Stimulated activated naive CD8-positive, alpha-beta T cell treated with anti-CD3 and anti-CD28 coated beads, Interleukin-15, Interleukin-2, amounts not matched to agents 100 U/mL and 50 U/mL, for 24 hours (primary cell): Measurements from ENCODE around the gene EFHC1.
A peak's percentile ranks its signal among the peaks of the same experiment; 100 is the strongest.

Source experiments
- ATAC-seq: fragments of 150-1000 bp; cut with Tn5 transposase; one replicate; pipeline ENCODE4 v1.10.0; 2021
- DNase-seq: peaks from one replicate; pipeline ENCODE4 v3.0.0; 2021

EFHC1 gene

DNA sequence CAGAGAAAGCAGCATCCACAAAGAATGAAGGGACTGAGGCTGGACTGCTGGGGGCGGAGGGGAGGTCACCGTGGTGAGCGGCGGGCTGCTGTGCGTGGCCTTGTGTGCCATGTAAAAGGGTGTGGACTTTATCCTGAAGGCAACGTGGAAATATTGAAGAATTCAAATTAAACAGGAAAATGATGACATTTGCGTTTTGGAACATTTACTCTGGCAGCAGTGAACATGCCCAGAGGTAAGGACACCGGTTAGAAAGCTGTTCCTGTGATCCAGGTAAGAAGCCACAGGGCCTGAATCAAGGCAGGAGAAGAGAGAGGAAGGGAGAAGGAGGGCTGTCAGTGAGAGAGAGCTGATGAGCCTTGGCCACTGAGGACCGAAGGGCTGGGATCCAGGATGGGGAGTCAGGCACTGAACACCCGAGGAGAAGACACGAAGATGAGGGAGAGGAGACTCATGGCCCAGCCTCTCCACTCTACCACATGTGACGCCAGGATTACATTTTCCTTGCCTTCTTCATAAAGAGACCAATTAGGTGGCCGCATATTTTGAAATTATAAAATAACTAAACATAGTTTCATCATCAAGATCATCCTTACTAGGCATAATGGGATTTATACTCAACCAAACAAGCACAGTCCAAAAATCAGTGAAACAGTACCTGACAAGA, 98.3 kb downstream of the EFHC1 start:
- no peak for ATAC-seq

GRCh38 chr6:52519618-52520017, 99.5 kb downstream of the EFHC1 start:
- ATAC-seq, result no peak

More for the DNA sequence above, 98.3 kb downstream of the EFHC1 start:
- DNase-seq, result no peak

DNA sequence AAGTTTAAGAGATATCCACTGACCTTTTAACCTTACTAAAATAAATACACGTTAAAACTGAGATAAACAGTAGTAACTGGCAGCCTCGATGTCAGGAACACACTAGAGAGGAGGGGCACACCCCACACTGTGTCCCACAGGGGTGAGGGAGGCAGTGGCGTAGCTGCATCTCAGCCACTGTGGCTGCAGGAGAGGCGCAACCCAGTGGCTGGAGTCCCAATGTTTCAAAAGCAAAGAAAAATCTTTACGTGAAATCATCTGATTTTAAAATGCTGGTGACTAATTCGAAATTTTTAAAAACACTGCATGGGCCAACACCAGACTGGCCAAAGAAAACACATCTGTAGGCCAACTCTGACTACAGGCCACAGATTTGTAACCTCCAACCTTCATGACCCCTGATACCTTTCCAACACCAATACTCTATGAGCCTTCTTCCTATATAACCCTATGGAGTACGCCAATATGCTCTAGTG, 102.0 kb downstream of the EFHC1 start:
- DNase-seq, result no peak

More at GRCh38 chr6:52519618-52520017, 99.5 kb downstream of the EFHC1 start:
- DNase-seq, result no peak

DNA sequence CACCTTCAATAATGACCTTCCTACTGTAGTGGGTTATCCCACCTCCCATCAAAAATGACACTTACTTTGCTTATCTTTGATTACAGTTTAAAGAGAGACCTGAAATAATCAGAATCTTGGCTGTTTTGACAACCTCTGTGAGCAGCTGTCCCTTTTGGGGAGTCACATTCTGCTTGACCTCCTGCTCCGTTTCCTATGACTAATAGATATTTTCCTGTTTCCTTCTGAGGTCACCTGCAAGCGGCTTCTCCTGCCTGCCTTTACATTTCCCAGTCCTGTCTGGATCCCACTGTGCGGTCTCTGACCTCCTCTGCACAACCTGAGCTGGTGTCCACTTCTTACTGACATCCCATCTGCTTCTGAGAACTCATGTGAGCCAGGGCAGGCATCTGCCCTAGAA, 102.5 kb downstream of the EFHC1 start:
- ATAC-seq (no peak), DNase-seq (no peak)

More for the DNA sequence above, 102.0 kb downstream of the EFHC1 start:
- no peak for ATAC-seq

DNA sequence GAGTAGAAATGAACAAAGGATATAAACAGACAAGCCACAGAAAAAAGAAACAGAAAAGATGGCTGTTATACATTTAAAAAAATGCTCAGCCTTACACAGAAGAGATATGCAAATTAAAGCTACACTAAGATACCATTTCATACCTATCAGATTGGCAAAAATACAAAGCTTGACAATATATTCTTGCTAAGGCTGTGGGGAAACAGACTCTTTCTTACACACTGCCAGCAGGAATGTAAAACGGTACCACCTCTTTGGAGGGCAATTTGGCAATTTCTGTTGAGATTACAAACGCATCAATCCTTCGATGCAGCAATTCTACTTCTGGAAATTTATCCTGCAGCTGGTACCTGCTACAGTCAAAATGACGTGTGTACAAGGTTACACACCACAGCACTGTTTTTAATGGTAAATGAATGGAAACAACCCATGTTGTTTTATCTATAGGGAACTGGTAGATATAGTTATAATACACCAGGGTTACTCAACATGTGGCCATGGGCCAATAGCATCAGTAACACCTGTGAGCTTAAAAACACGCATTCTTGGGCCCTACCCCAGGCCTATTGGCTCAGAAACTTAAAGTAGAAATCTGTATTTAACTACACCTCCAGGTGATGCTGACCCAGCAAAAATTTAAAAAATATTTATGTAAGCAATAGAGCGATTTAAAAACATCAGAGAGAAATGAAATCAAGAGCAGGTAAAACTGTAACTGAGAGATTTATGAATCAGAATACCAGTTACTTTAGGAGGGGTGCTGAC, 103.4 kb downstream of the EFHC1 start:
- ATAC-seq, result no peak

DNA sequence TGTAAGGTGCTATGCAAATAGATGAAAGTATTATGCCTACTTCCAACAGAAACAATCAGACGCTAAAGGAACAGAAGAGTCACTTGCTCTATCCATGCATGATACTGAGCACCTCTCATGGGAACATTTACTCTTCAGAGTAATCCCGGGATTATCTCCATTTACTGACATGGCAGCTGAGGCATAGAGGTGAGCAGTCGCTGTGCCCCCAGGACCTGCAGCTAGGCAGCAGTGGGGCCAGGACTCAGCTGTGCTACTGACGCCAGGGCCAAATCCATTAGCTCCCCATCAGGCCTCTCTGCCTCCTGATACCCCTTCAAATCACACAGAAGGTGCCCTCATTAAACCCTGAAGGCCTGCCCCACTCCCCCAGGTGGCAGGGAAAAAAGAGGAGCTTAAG, 104.8 kb downstream of the EFHC1 start:
- DNase-seq (no peak), ATAC-seq (no peak)

More for the DNA sequence above, 103.4 kb downstream of the EFHC1 start:
- no peak for DNase-seq

DNA sequence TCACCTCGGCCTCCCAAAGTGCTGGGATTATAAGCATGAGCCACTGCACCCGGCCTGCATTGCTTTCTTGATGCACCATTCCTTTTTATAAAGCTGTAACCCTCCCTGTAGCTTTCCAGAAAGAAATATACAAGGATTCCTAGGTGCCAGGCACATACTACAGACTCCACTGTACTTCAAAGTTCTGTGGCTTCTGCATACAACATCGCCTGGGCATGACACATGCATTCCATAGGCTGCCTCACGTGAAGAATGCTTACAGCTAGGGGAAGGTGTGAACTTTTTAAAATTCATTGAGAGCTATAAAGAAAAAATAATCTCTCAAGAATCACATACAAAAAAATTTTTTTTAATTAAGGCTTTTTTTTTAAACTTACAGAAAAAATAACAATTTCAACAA, 106.5 kb downstream of the EFHC1 start:
- DNase-seq (no peak), ATAC-seq (no peak)

DNA sequence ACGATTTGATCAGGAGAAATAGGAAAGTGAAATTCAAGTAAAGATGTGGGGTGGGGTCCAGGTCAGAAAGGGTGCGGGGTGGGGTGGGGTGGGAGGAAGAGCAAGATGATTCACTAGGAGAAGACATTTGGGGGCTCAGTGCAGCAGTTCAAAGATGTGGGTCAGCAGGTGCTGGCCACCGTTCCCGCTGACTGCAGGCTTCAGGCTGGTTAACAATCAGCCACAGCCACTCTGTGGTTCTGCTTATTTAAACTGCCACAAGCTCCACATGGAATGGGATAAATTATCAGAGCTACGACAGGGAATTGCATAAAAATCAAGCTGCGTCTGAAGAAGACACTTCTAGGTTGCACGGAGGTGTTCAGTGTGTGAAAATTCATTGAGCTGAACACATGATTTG, 107.3 kb downstream of the EFHC1 start:
- ATAC-seq (no peak), DNase-seq (no peak)

DNA sequence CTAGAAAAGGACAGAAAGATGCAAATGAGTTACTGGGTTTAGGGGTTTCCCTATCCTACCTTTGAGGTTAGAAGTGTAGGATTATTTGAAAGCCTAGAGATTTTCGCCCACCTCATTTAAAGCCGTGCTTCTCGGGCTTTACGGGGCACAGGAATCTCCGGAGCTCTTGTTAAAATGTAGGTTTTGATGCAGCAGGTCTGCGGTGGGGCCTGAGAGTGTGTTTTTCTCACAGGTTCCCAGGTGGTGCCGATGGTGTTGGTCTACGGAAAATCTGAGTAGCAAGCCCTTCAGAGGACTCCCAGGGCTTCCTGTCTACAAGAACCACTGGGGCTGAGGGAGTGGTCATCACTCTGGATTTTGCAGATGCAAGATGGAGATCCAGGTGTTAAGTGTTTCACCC, 109.2 kb downstream of the EFHC1 start:
- ATAC-seq, result peak; percentile 19
- no peak for DNase-seq

DNA sequence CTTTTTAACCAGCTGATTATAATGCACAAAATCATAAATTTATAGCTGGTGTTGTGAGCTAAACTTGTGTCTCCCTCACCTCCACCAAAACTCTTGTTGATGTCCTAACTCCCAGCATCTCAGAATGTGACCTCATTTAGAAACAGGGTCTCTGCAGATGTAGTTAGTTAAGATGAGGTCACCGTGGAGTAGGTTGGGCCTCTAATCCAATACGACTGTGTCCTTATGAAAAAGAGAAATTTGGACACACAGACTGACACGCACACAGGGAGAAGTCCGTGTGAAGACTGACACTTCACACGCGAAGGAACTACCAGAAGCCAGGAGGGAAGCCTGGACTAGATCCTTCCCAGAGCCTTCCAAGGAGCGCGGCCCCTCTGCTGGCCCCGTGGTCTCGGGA, 110.2 kb downstream of the EFHC1 start:
- no peak for ATAC-seq
- DNase-seq, result no peak

DNA sequence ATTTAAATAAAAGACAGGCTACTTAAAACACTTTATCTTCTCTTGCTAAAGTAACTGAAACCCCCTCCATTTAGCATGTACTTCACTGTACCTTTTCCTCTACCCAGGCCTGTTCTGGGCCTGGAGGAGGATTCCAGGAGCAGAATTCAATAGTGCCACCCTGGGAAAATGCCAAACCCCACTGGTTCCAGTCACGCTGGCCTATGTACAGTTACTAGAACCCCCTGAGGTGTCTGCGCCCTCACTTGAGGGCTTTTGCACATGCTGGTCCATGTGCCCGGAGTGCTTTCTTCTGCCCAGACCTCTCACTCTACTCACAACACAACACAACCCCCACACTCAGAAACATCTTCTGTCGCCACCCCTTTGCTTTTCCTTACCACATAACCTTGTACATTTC, 111.3 kb downstream of the EFHC1 start:
- ATAC-seq (no peak), DNase-seq (no peak)

DNA sequence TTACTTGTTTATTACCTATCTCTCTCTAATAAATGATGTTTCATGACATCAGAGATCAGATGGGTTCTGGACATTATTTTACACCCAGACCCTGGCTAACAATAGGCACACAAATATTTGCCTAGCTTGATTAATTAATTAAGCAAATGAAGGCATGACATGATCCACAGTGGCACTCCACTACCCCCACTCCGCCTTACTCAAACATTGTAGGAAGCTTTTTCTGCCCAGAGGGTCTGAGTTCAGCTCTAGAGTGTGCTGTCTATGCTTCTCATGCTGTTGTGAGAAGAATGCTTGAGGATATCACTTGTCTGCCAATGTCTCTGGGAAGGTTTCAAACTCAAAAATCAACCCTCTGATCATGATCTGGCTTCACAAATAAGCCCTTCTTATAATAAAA, 111.7 kb downstream of the EFHC1 start:
- no peak for ATAC-seq
- no peak for DNase-seq

GRCh38 chr6:52532457-52532856, 112.3 kb downstream of the EFHC1 start:
- ATAC-seq (no peak), DNase-seq (no peak)

DNA sequence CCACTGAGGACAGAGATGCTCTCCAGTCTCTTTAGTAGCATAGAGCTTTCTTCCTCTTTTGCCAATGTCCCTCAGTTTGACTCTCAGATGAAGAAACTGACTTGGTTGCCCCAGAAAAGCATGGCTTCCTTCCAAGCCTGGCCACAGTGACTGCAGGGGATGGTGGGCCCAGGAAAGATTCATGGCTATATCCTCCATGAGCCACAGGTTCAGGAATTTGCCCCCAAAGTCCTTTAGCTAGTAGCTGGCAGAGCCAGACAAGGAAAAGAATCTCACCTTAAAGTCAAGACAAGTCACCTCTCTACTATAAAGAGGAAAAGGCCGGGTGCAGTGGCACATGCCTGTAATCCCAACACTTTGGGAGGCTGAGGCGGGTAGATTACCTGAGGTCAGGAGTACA, 113.3 kb downstream of the EFHC1 start:
- DNase-seq (no peak), ATAC-seq (no peak)

- no peak for DNase-seq
Measured at GRCh38 chr6:52534363-52534762, 114.2 kb downstream of the EFHC1 start.

GRCh38 chr6:52534966-52535390, 114.8 kb downstream of the EFHC1 start:
- ATAC-seq (peak; percentile 79), DNase-seq (peak; percentile 45)

More at GRCh38 chr6:52534363-52534762, 114.2 kb downstream of the EFHC1 start:
- ATAC-seq, result no peak

GRCh38 chr6:52535711-52536423, 115.7 kb downstream of the EFHC1 start:
- no peak for ATAC-seq
- DNase-seq, result no peak

- no peak for ATAC-seq
- no peak for DNase-seq
Measured at GRCh38 chr6:52536424-52536916, 116.3 kb downstream of the EFHC1 start.

GRCh38 chr6:52537001-52537753, 117.0 kb downstream of the EFHC1 start:
- ATAC-seq (peak; percentile 55), DNase-seq (peak; percentile 19)

GRCh38 chr6:52538252-52538900, 118.2 kb downstream of the EFHC1 start:
- ATAC-seq (no peak), DNase-seq (no peak)

DNA sequence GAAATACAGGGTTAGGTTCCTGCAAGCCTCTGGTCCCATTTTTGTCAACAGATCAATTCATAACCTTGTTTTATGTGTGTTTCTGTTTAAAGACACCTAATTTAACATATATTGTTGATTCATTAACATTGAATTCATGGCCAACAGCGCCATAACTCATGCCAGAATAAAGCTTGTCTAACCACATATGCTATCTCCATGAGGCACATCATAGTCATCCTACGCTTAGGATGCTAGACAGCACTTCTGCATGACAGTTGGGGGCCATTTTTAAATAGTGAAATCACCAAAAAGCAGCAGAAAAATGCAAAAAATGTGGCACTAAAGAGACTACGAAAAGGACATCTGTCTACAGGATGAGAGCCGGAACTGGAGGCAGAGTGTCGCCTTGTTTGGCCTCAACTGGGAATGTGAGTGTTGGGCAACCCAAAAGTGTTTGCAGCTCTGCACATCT, 118.8 kb downstream of the EFHC1 start:
- ATAC-seq (no peak), DNase-seq (no peak)
